ENCODE data around the gene SH2B3.
"Not testable (repeated sequence)": the region's sequence is repeated elsewhere in the genome, so short reads cannot be mapped to it uniquely, and the experiment has no call there.

Gene SH2B3

GRCh38 chr12:111384596-111384995 lies 21.1 kb upstream of the SH2B3 start:
- DNase-seq (ENCODE audit: insufficient read length, low spot score): no peak
- FAIRE-seq: no peak

GRCh38 chr12:111386885-111387284 lies 18.8 kb upstream of the SH2B3 start:
- DNase-seq (ENCODE audit: insufficient read length, low spot score) (no peak), FAIRE-seq (no peak)

GRCh38 chr12:111387747-111388323 lies 17.9 kb upstream of the SH2B3 start:
- DNase-seq (ENCODE audit: insufficient read length, low spot score) (no peak), FAIRE-seq (no peak)

GRCh38 chr12:111389635-111390034 lies 16.1 kb upstream of the SH2B3 start:
- no peak for DNase-seq (ENCODE audit: insufficient read length, low spot score)
- no peak for FAIRE-seq

- FAIRE-seq: no peak
- DNase-seq (ENCODE audit: insufficient read length, low spot score): no peak
Observed at GRCh38 chr12:111390910-111391309, 14.8 kb upstream of the SH2B3 start.

DNA sequence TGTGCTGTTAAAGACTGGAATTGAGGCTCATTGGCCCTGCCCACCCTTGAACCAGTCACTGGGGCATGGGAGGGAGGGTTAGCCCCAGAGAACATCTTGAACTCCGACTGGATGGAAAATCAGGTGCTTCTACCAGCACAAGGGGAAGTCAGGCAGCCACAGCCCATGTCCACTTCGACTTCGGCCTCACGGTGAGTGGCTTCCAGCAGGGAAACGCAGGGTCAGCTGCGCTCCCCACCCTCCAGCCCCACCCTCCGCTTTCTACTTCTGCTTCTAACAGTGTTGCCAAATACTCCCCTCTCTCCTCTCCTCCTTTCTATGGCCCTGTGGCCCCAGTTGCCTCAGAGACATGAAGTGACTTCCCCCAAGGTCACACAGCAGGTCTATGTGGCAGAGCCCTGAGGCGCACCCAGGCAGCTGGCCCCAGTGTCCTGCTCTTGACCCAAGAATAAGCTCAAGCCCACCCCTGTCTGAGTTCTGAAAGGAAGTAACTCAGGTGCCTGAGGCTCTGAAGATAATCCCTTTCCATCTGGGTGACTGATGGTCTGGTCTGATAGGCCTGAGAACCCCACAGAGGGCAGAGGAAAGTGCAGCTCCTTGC lies 11.9 kb upstream of the SH2B3 start:
- DNase-seq (ENCODE audit: insufficient read length, low spot score) (no peak), FAIRE-seq (no peak)

- FAIRE-seq: no peak
- DNase-seq (ENCODE audit: insufficient read length, low spot score): no peak
Observed at GRCh38 chr12:111394480-111394879, 11.2 kb upstream of the SH2B3 start.

GRCh38 chr12:111395336-111396187 lies 10.2 kb upstream of the SH2B3 start:
- DNase-seq (ENCODE audit: insufficient read length, low spot score): no peak
- no peak for FAIRE-seq

DNA sequence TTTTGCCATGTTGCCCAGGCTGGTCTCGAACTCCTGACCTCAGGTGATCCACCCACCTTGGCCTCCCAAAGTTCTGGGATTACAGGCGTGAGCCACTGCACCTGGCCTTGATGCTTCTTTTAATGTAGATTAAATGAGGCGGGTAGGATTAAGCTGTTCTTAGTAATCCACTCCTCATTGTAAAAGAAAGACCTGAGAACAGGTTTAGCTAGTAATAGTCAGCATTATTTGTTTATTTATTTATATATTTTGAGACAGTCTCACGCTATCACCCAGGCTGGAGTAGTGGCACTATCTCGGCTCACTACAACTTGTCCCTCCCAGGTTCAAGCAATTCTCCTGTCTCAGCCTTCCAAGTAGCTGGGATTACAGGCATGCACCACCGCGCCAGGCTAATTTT lies 9.5 kb upstream of the SH2B3 start:
- not testable (repeated sequence) for DNase-seq (ENCODE audit: insufficient read length, low spot score); FAIRE-seq

DNA sequence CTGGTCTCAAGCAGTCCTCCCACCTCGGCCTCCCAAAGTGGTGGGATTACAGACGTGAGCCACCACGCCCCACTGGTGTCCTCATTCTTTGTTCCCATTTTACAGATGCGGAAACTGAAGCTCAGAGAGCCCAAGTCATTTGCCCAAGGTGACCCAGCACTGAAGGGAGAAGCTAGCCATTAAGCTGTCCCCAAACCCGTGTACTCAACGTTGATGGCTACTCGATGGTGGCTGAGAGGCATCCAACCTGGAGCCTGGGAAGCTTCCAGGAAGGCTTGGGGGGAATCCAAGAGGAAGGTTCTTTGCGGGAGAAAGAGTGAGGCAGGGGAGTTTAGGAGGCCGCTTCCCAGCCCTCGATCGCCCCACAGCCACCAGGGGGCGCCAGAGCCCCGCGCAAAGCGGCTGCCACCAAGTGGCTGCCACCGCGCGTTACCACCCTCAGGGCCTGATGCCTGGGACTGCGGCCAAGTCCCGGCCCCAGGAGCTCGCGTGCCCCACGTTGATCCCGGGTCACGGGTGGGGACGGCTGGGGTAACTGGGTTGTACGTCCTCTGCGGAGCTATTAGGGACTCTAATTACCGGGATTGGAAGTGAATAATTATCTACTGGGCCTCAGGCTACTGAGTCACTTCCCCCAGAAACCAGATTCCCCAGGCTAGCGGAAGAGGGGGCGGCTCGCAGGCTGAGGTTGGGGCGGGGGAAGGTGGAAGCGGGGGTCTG lies 8.8 kb upstream of the SH2B3 start:
- DNase-seq (ENCODE audit: insufficient read length, low spot score): peak; percentile 73
- peak; percentile 72 for FAIRE-seq

DNA sequence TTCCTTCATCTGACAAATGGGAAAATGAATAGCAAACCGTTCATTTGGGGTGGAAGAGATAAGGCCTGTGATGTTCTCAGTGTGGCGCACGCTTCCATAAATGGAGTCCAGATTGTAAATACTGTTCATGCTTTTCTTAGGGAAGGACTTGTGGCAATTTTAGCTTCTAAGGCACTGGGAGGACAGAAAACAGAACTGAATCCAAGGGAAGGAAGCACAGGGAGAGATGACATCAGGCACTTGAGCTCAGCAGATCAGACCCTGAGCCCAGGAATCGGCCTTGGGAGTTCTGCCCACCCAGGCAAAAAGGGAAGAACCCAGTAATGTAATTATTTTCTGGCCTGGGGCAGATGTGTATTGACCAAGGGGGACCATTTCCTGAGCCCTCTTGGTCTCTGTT lies 7.2 kb upstream of the SH2B3 start:
- DNase-seq (ENCODE audit: insufficient read length, low spot score): no peak
- no peak for FAIRE-seq

- DNase-seq (ENCODE audit: insufficient read length, low spot score); FAIRE-seq: not testable (repeated sequence)
Observed at GRCh38 chr12:111399741-111400404, 5.8 kb upstream of the SH2B3 start.

GRCh38 chr12:111401167-111401605 lies 4.5 kb upstream of the SH2B3 start:
- no peak for FAIRE-seq

GRCh38 chr12:111402490-111402824 lies 3.3 kb upstream of the SH2B3 start:
- not testable (repeated sequence) for DNase-seq (ENCODE audit: insufficient read length, low spot score); FAIRE-seq

More at GRCh38 chr12:111401167-111401605, 4.5 kb upstream of the SH2B3 start:
- DNase-seq (ENCODE audit: insufficient read length, low spot score): no peak

DNA sequence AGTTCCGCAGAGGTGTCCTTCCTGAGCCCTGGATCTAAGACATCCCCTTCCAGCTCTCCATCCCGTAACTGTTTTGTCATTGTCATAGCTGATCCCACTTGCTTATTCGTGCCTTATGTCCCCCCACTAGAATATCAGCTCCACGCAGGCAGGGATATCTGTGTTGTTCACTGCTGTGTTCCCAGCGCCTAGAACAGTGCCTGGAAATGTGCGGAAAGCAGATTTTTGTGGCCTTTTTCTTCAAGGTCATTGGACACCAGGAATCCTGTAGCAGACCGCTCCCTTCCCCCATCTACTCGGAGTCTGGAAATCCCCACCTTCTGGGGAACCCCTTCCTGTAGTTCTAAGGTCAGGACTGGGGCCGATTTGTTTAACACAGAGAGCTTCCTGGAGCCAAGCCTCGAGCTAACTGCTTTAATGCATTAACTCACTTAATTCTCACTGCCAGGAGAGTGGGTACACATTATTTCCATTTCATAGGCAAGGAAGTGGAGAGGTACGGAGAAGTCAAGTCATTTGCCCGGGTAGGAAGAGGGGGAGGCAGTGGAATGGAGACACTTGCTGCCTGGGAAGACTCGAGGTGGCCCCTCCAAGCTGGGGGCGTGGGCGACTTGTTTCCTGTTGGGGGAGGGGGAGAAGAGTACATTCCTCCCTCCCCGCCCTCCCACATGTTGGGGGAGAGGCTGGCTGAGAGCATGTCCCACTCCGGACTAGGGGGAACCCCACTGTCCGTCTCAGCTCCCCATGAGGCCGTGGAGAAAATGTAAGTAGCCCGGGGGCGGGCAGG lies 1.2 kb upstream of the SH2B3 start:
- no peak for DNase-seq (ENCODE audit: insufficient read length, low spot score)
- peak; percentile 83 for FAIRE-seq

GRCh38 chr12:111405149-111405858 lies 419 bp upstream of the SH2B3 start:
- FAIRE-seq (peak; percentile 88), DNase-seq (ENCODE audit: insufficient read length, low spot score) (peak; percentile 82)

- FAIRE-seq (peak; percentile 45), DNase-seq (ENCODE audit: insufficient read length, low spot score) (no peak)
Observed at GRCh38 chr12:111406474-111407376, 1.0 kb downstream of the SH2B3 start.

All from GM19239 (cell line).